K562 (cell line): ENCODE measurements around the gene ARID3B. TPM values are rescaled to one million over a fixed set of nuclear protein-coding genes. Genes with fewer than 3 reads are reported as not detected.
A peak's percentile ranks its signal among the peaks of the same experiment; 100 is the strongest.

Experiments
- ATAC-seq: fragments of 200-7000 bp; cut with Tn5 transposase; 3 replicates; pipeline ENCODE4 v1.9.1; 2020; ENCODE audit warnings: moderate library complexity
- BruUV-seq: library from RNA; stranded (reverse); fragments of 400-500 nt; replicated peaks from 2 replicates; lab custom pipeline; 2021; lab: Mats Ljungman, UMichigan
- CTCF ChIA-PET: fragments of 300-600 bp; formaldehyde crosslinking; extraction: SDS; loops from one replicate; lab custom pipeline; 2021; ENCODE audit warnings: low intra/inter-chr PET ratio; lab: Yijun Ruan, JAX
- POLR2A ChIA-PET: fragments of 300-600, 350-650 bp; sonication (Branson Sonifier 250); formaldehyde crosslinking; extraction: SDS; loops from one replicate; lab custom pipeline; 2021; ENCODE audit warnings: antibody characterized with exemption, inconsistent platforms; lab: Yijun Ruan, JAX
- DNase-seq, 4 experiments: peaks; one replicate each; pipeline versions ENCODE4 v3.0.0 to v3.0.0-alpha.2; 2011 to 2018; ENCODE audit warnings: low spot score in 3 of 4, mixed read lengths in 3 of 4; ENCODE audit errors: extremely low read depth in 1 of 4
- FAIRE-seq: peaks from 2 replicates; lab custom pipeline; 2011; peaks lifted over from hg19 to GRCh38; lab: Jason Lieb, UNC
- H2AFZ ChIP-seq: 2 replicates; pipeline ENCODE4 v1.6.0; 2011; ENCODE audit warnings: low read depth, low read length, control low read depth, inconsistent platforms
- H3K27ac ChIP-seq: fragments of 200-600 bp; 3 replicates; pipeline ENCODE4 v1.8.0; 2011; ENCODE audit warnings: low read depth, mild to moderate bottlenecking, control low read depth, inconsistent platforms, low read length, moderate library complexity, mixed read lengths; ENCODE audit errors: extremely low read depth
- H3K27me3 ChIP-seq, 2 experiments: fragments of 300-600 bp in 1 of 2; 2 replicates in 1 of 2; 3 replicates in 1 of 2; pipeline versions ENCODE4 v1.6.0 to v1.8.0; 2011; ENCODE audit warnings: inconsistent platforms in 2 of 2, low read length in 2 of 2, mild to moderate bottlenecking in 1 of 2, mixed read lengths in 1 of 2, moderate library complexity in 1 of 2; ENCODE audit not compliant: control insufficient read depth in 2 of 2, insufficient read depth in 2 of 2
- H3K36me3 ChIP-seq: fragments of 300-600 bp; 3 replicates; pipeline ENCODE4 v1.8.0; 2011; ENCODE audit warnings: mild to moderate bottlenecking, low read length, inconsistent platforms; ENCODE audit not compliant: control insufficient read depth, insufficient read depth
- H3K4me1 ChIP-seq, 2 experiments: fragments of 200-600 bp in 1 of 2; replicated peaks in 1 of 2; 2 replicates in 1 of 2; 3 replicates in 1 of 2; pipeline versions ENCODE4 v1.5.1 to v1.8.0; 2011; ENCODE audit warnings: inconsistent platforms in 2 of 2, low read length in 2 of 2, mild to moderate bottlenecking in 1 of 2, mixed read lengths in 1 of 2, moderate library complexity in 1 of 2; ENCODE audit not compliant: control insufficient read depth in 2 of 2, insufficient read depth in 2 of 2
- H3K4me2 ChIP-seq: 2 replicates; pipeline ENCODE4 v1.6.1; 2011; ENCODE audit warnings: low read length, control low read depth, inconsistent platforms, mixed read lengths; ENCODE audit not compliant: insufficient read depth
- H3K4me3 ChIP-seq: fragments of 200-600 bp; sonication (generic), shearing (Covaris generic); 2 replicates; pipeline ENCODE4 v1.5.1; 2016; ENCODE audit warnings: control low read depth, inconsistent platforms
- H3K79me2 ChIP-seq: fragments of 200-600 bp; 3 replicates; pipeline ENCODE4 v1.8.0; 2011; ENCODE audit warnings: low read length, inconsistent platforms; ENCODE audit not compliant: control insufficient read depth, insufficient read depth
- H3K9ac ChIP-seq, 2 experiments: 2 replicates each; pipeline versions ENCODE4 v1.6.0 to v1.6.1; 2011; ENCODE audit warnings: low read depth in 2 of 2, low read length in 2 of 2, control low read depth in 1 of 2, inconsistent platforms in 1 of 2, mild to moderate bottlenecking in 1 of 2, mixed read lengths in 1 of 2; ENCODE audit not compliant: insufficient read depth in 1 of 2
- H3K9me1 ChIP-seq: one replicate; pipeline ENCODE4 v1.6.0; 2011; ENCODE audit warnings: inconsistent platforms, mild to moderate bottlenecking, low read length, moderate library complexity; ENCODE audit not compliant: control insufficient read depth, insufficient read depth
- H3K9me3 ChIP-seq: replicated peaks from 2 replicates; pipeline ENCODE4 v1.5.1; 2011; ENCODE audit warnings: low read depth, low read length, inconsistent platforms; ENCODE audit not compliant: control insufficient read depth, insufficient read depth
- H4K20me1 ChIP-seq: replicated peaks from 2 replicates; pipeline ENCODE4 v1.6.1; 2011; ENCODE audit warnings: low read length, inconsistent platforms, mixed read lengths; ENCODE audit not compliant: control insufficient read depth, insufficient read depth
- ATF7 ChIP-seq: fragments of 450-650 bp; IDR thresholded peaks from 2 replicates; pipeline ENCODE4 v1.7.1; 2014; ENCODE audit warnings: mild to moderate bottlenecking, moderate library complexity
- CBFB ChIP-seq: sonication (generic); formaldehyde crosslinking; IDR thresholded peaks from 2 replicates; pipeline ENCODE4 v1.4.0; 2020; ENCODE audit warnings: mild to moderate bottlenecking, missing genetic modification reagents
- MGA ChIP-seq: fragments of 450-650 bp; IDR thresholded peaks from 2 replicates; pipeline ENCODE4 v1.6.1; 2016; ENCODE audit warnings: mild to moderate bottlenecking, moderate library complexity
- SMAD1 ChIP-seq: fragments of 150-350 bp; IDR thresholded peaks from 2 replicates; pipeline ENCODE4 v1.6.1; 2014; ENCODE audit warnings: low read length, low read depth; ENCODE audit not compliant: partially characterized antibody
- SREBF1 ChIP-seq: fragments of 150-350 bp; IDR thresholded peaks from 2 replicates; pipeline ENCODE4 v1.6.1; 2014; ENCODE audit warnings: antibody characterized with exemption, low read depth, low read length, borderline replicate concordance
- TCF15 ChIP-seq: fragments of 250-450 bp; sonication (Bioruptor Pico); IDR thresholded peaks from 2 replicates; pipeline ENCODE4 v1.8.0; 2022; ENCODE audit warnings: moderate library complexity, mild to moderate bottlenecking, inconsistent platforms
- ZNF121 ChIP-seq: sonication (generic); formaldehyde crosslinking; conservative IDR thresholded peaks from 2 replicates; pipeline ENCODE4 v1.8.0; 2022; ENCODE audit warnings: missing genetic modification reagents
- ZNF77 ChIP-seq: fragments of 250-450 bp; sonication (Bioruptor Pico); IDR thresholded peaks from 2 replicates; pipeline ENCODE4 v1.5.0; 2020
- ZZZ3 ChIP-seq: fragments of 450-650 bp; IDR thresholded peaks from 2 replicates; pipeline ENCODE4 v1.6.1; 2016; ENCODE audit warnings: antibody characterized with exemption, mild to moderate bottlenecking, moderate library complexity
- WGBS: fragments of 100-300 bp; shearing (Covaris generic); methylation state at CpG from one replicate; pipeline ENCODE4 v1.1.6; 2016; ENCODE audit warnings: low coverage, mixed read lengths; ENCODE audit not compliant: insufficient coverage; ENCODE audit errors: missing lambda C conversion rate; 5-methylcytosine and 5-hydroxymethylcytosine counted together
- in situ Hi-C: fragments of 300-500 bp; cut with MboI; formaldehyde crosslinking; loops from 4 replicates; pipeline ENCODE4 v1.15.0; 2018; ENCODE audit warnings: inconsistent platforms, mixed read lengths
- intact Hi-C: fragments of 100-400 bp; cut with micrococcal nuclease; formaldehyde crosslinking; loops from 2 replicates; pipeline ENCODE4 v1.14.2; 2022
- polyA plus RNA-seq, 8 experiments: library from polyadenylated mRNA; depleted of rRNA in 4 of 8; stranded (reverse) in 5 of 8; unstranded in 3 of 8; fragments of >200 nt; fragmentation: Nextera tagmentation in 2 of 8; fragmentation: Illumina TruSeq in 1 of 8; extraction: Ambion mirVana in 2 of 8; extraction: Trizol in 1 of 8; gene quantifications; 2 replicates each; pipeline versions ENCODE4 v1.2.1 to v1.2.3, GENCODE V29; 2011 to 2014; ENCODE audit warnings: inconsistent platforms in 1 of 8, missing spikeins in 1 of 8
- total RNA-seq, 7 experiments: library from RNA; depleted of rRNA in 6 of 7; stranded (reverse); fragments of >200 nt in 6 of 7; fragmentation: Illumina TruSeq in 2 of 7; extraction: Trizol in 2 of 7; gene quantifications; 2 replicates each; pipeline versions ENCODE4 v1.2.1 to v1.2.3, GENCODE V29; 2011 to 2021; ENCODE audit warnings: low replicate concordance in 1 of 7

ARID3B gene
- total and polyA plus RNA-seq, 9 of the 15 experiments (the other 6 are each of a cell fraction or from before 2014, with no cell fraction given) = 0.32 to 15.1 (median 7.1) TPM

DNA sequence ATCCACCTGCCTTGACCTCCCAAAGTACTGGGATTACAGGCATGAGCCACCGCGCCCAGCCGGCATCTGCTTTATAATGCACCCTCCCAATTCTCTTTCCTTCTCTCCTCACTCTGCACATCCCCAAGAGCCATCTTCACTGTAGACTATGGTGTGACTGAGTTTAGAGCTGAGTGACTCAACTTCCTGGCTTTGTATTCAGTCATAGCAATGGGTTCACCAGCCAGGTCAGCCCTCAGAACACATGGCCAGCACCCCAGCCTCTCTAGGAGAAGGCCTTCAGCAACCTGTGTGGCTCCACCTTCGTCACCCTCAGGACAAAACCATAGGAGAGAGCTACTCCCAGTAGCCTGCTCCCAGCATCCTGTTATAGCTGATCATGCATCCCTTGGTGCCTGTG is 33.0 kb downstream of the ARID3B start (continued):
- no peak for TF ChIP-seq ATF7
- no peak for TF ChIP-seq CBFB

DNA sequence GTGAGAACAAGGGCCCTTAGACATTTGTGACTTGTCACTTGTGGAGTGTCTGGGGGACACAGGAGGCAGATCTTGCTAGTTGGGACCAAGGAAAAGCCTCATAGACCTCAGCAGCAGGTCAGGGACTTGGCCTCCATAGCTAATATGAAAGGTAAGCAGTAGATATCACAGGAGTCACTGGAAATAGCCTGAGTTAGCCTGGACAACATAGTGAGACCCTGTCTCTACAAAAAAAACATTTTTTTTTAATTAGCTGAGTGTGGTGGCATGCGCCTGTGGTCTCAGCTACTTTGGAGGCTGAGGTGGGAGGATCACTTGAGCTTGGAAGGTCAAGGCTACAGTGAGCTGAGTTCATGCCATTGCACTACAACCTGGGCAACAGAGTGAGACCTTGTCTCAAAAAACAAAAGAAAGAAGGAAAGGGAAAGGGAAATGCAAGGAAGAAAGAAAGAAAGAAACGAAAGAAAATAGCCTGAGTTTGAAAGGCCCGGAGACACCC is 37.5 kb downstream of the ARID3B start:
- no peaks in the 10 kb centered on the region for H3K9me3 ChIP-seq
- peak; percentile 35 for FAIRE-seq
- ATAC-seq = no peak
- TF ChIP-seq ZNF121 (CRISPR knock-in tag) = peak; percentile 79
- TF ChIP-seq MGA = no peak
- no peak for TF ChIP-seq SREBF1
- no peak for TF ChIP-seq ZZZ3
- TF ChIP-seq TCF15 (CRISPR knock-in tag) = no peak
- TF ChIP-seq SMAD1 = no peak
- TF ChIP-seq ZNF77 = no peak
- TF ChIP-seq, all 486 proteins: peak for 1
- in situ Hi-C loops (no loop called here), intact Hi-C loops (no loop called here)
- ChIA-PET POLR2A (interaction anchor here (1.0 to 1.1 kb wide), 3 partner anchors 20 to 38 kb away, joined by 3 to 4 read pairs (median 3); partner anchors contain the start of gene ARID3B), CTCF (no interaction called here)
- no peak overlapping the region for H3K4me3 ChIP-seq
- peaks cover 9% of the 10 kb centered on the region for H3K9me1 ChIP-seq
- H3K9ac ChIP-seq = no peak overlapping the region
- no peak for DNase-seq
- H3K79me2 ChIP-seq = no peaks in the 10 kb centered on the region
- H2AFZ ChIP-seq = no peak overlapping the region
- no TSS peak for BruUV-seq
- no peak overlapping the region for H3K4me2 ChIP-seq
- peaks cover 10% of the 10 kb centered on the region; the same call in 1 of the 2 replicates for H4K20me1 ChIP-seq
- H3K36me3 ChIP-seq = peaks cover 7% of the 10 kb centered on the region; the same call in 1 of the 3 replicates
- 73% methylated on average over 1 of the region's 3 CpGs for WGBS
- no peak overlapping the region for H3K27ac ChIP-seq
- peaks cover 11 to 13% of the 10 kb centered on the region in 2 experiments; a peak in 3 of 5 replicates for H3K4me1 ChIP-seq
- H3K27me3 ChIP-seq = no peaks in the 10 kb centered on the region
